GM23248 (cell line): ENCODE results near the gene PCCA.
"Not testable (repeated sequence)": the region's sequence is repeated elsewhere in the genome, so short reads cannot be mapped to it uniquely, and the experiment has no call there.

Experiments used
- EZH2 ChIP-seq: fragments of 200-600 bp; sonication (generic); IDR thresholded peaks from 2 replicates; pipeline ENCODE4 v1.6.1; 2018; ENCODE audit warnings: antibody characterized with exemption, mild to moderate bottlenecking; ENCODE audit not compliant: insufficient read depth, poor library complexity, severe bottlenecking
- EZH2phosphoT487 ChIP-seq: fragments of 200-600 bp; sonication (generic); IDR thresholded peaks from 2 replicates; pipeline ENCODE4 v1.6.1; 2018; ENCODE audit warnings: antibody characterized with exemption, moderate library complexity, mild to moderate bottlenecking, low read depth; ENCODE audit not compliant: insufficient read depth

DNA sequence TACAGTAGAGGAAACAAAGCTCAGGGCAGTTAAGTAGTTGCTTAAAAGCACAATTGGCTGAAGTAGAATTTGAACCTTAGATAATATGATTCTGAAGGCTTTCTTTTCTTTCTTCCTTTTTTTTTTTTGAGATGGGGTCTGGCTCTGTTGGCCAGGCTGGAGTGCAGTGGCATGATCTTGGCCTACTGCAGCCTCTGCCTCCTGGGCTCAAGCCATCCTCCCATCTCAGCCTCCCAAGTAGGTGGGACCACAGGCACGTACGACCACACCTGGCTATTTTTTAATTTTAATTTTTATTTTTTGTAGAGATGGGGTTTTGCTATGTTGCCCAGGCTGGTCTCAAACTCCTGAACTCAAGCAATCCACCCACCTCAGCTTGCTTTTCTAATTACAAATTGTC lies 3.4 kb downstream of the PCCA start:
- TF ChIP-seq EZH2phosphoT487, EZH2: not testable (repeated sequence)
